GM19372 (cell line): ENCODE results near the gene CLSTN2.

ENCODE experiments used
- ATAC-seq: cut with Tn5 transposase; IDR thresholded peaks from one replicate; pipeline ENCODE4 v1.9.1; 2021; ENCODE audit warnings: mild to moderate bottlenecking, low read depth, moderate library complexity; ENCODE audit not compliant: unreplicated experiment

CLSTN2 gene

GRCh38 chr3:140258222-140258724 is 323.3 kb downstream of the CLSTN2 start:
- no peak for ATAC-seq

- no peak for ATAC-seq
Measured at GRCh38 chr3:140265302-140265701, 330.3 kb downstream of the CLSTN2 start.

GRCh38 chr3:140268103-140268502 is 333.1 kb downstream of the CLSTN2 start:
- ATAC-seq = no peak

GRCh38 chr3:140268610-140269009 is 333.6 kb downstream of the CLSTN2 start:
- ATAC-seq = no peak

GRCh38 chr3:140270329-140270728 is 335.3 kb downstream of the CLSTN2 start:
- ATAC-seq = no peak

- ATAC-seq = no peak
Measured at GRCh38 chr3:140273542-140274195, 338.7 kb downstream of the CLSTN2 start.

- ATAC-seq = no peak
Measured at GRCh38 chr3:140274429-140274828, 339.4 kb downstream of the CLSTN2 start.

GRCh38 chr3:140276703-140277102 is 341.7 kb downstream of the CLSTN2 start:
- no peak for ATAC-seq

GRCh38 chr3:140277886-140278285 is 342.9 kb downstream of the CLSTN2 start:
- ATAC-seq = no peak

GRCh38 chr3:140284372-140284771 is 349.4 kb downstream of the CLSTN2 start:
- ATAC-seq = no peak

GRCh38 chr3:140285380-140285779 is 350.4 kb downstream of the CLSTN2 start:
- no peak for ATAC-seq

GRCh38 chr3:140288595-140288994 is 353.6 kb downstream of the CLSTN2 start:
- no peak for ATAC-seq

GRCh38 chr3:140290105-140290504 is 355.1 kb downstream of the CLSTN2 start:
- no peak for ATAC-seq

GRCh38 chr3:140292170-140292569 is 357.2 kb downstream of the CLSTN2 start:
- ATAC-seq = no peak

GRCh38 chr3:140292684-140293083 is 357.7 kb downstream of the CLSTN2 start:
- ATAC-seq = no peak

GRCh38 chr3:140294058-140294457 is 359.1 kb downstream of the CLSTN2 start:
- no peak for ATAC-seq

- no peak for ATAC-seq
Measured at GRCh38 chr3:140296796-140297352, 361.9 kb downstream of the CLSTN2 start.

- no peak for ATAC-seq
Measured at GRCh38 chr3:140298043-140298442, 363.1 kb downstream of the CLSTN2 start.

- ATAC-seq = no peak
Measured at GRCh38 chr3:140298569-140299070, 363.6 kb downstream of the CLSTN2 start.

GRCh38 chr3:140303875-140304274 is 368.9 kb downstream of the CLSTN2 start:
- no peak for ATAC-seq

- ATAC-seq = no peak
Measured at GRCh38 chr3:140308535-140308934, 373.6 kb downstream of the CLSTN2 start.

GRCh38 chr3:140311428-140311827 is 376.4 kb downstream of the CLSTN2 start:
- ATAC-seq = no peak
